SK-N-SH treated with all-trans-retinoic acid at 6 μM for 48 hours (cell line): Measurements from ENCODE around the gene OR51G2.

ENCODE experiments used
- ATAC-seq: fragments of 200-7000 bp; cut with Tn5 transposase; 3 replicates; pipeline ENCODE4 v1.9.1; 2020; ENCODE audit warnings: mild to moderate bottlenecking, moderate library complexity
- ARNTL ChIP-seq: fragments of 450-650 bp; formaldehyde crosslinking; IDR thresholded peaks from 2 replicates; pipeline ENCODE4 v1.5.0; 2020; ENCODE audit warnings: low read depth, mild to moderate bottlenecking, moderate library complexity, borderline replicate concordance
- BACH2 ChIP-seq: fragments of 250-450 bp; sonication (Bioruptor Pico); IDR thresholded peaks from 2 replicates; pipeline ENCODE4 v1.9.0; 2021; ENCODE audit warnings: mild to moderate bottlenecking, borderline replicate concordance
- CSDC2 ChIP-seq: fragments of 250-450 bp; sonication (Bioruptor Pico); IDR thresholded peaks from 2 replicates; pipeline ENCODE4 v1.5.0; 2020; ENCODE audit warnings: mild to moderate bottlenecking, moderate library complexity
- ESRRG ChIP-seq: fragments of 250-450 bp; sonication (Bioruptor Pico); IDR thresholded peaks from 2 replicates; pipeline ENCODE4 v1.6.1; 2021; ENCODE audit warnings: mild to moderate bottlenecking
- GLIS3 ChIP-seq: fragments of 250-450 bp; sonication (Bioruptor Pico); IDR thresholded peaks from 2 replicates; pipeline ENCODE4 v1.5.0; 2020; ENCODE audit warnings: mild to moderate bottlenecking, moderate library complexity
- OSR1 ChIP-seq: fragments of 250-450 bp; sonication (Bioruptor Pico); IDR thresholded peaks from 2 replicates; pipeline ENCODE4 v1.8.0; 2022; ENCODE audit warnings: moderate library complexity, mild to moderate bottlenecking, inconsistent platforms
- PPARA ChIP-seq: fragments of 250-450 bp; sonication (Bioruptor Pico); IDR thresholded peaks from 2 replicates; pipeline ENCODE4 v1.5.0; 2020; ENCODE audit warnings: mild to moderate bottlenecking, borderline replicate concordance
- RARB ChIP-seq: fragments of 250-450 bp; sonication (Bioruptor Pico); IDR thresholded peaks from 2 replicates; pipeline ENCODE4 v1.8.0; 2021; ENCODE audit warnings: mild to moderate bottlenecking, moderate library complexity
- SNAI2 ChIP-seq: fragments of 250-450 bp; sonication (Bioruptor Pico); IDR thresholded peaks from 2 replicates; pipeline ENCODE4 v1.5.0; 2020; ENCODE audit warnings: mild to moderate bottlenecking, moderate library complexity
- TCF4 ChIP-seq: fragments of 250-450 bp; sonication (Bioruptor Pico); IDR thresholded peaks from 2 replicates; pipeline ENCODE4 v1.8.0; 2021; ENCODE audit warnings: mild to moderate bottlenecking, moderate library complexity, borderline replicate concordance
- TOX ChIP-seq: fragments of 250-450 bp; sonication (Bioruptor Pico); IDR thresholded peaks from 2 replicates; pipeline ENCODE4 v1.8.0; 2021; ENCODE audit warnings: mild to moderate bottlenecking, moderate library complexity, borderline replicate concordance
- ZFP3 ChIP-seq: fragments of 250-450 bp; sonication (Bioruptor Pico); IDR thresholded peaks from 2 replicates; pipeline ENCODE4 v1.5.0; 2020; ENCODE audit warnings: mild to moderate bottlenecking, moderate library complexity
- ZFP30 ChIP-seq: fragments of 450-650 bp; formaldehyde crosslinking; IDR thresholded peaks from 2 replicates; pipeline ENCODE4 v1.5.0; 2022; ENCODE audit warnings: mild to moderate bottlenecking, moderate library complexity
- ZNF565 ChIP-seq: fragments of 450-650 bp; formaldehyde crosslinking; conservative IDR thresholded peaks from 2 replicates; pipeline ENCODE4 v1.5.0; 2020; ENCODE audit warnings: low read depth, mild to moderate bottlenecking, moderate library complexity
- ZNF70 ChIP-seq: fragments of 450-650 bp; formaldehyde crosslinking; IDR thresholded peaks from 2 replicates; pipeline ENCODE4 v1.5.0; 2020; ENCODE audit warnings: mild to moderate bottlenecking, moderate library complexity
- ZNF8 ChIP-seq: fragments of 450-650 bp; formaldehyde crosslinking; IDR thresholded peaks from 2 replicates; pipeline ENCODE4 v1.5.0; 2020; ENCODE audit warnings: mild to moderate bottlenecking, moderate library complexity
- TF ChIP-seq, protein P1 (sequence below): fragments of 250-450 bp; sonication (Bioruptor Pico); IDR thresholded peaks from 2 replicates; pipeline ENCODE4 v1.5.1; 2021; ENCODE audit warnings: mild to moderate bottlenecking, moderate library complexity
- TF ChIP-seq, protein P2 (sequence below): fragments of 250-450 bp; sonication (Bioruptor Pico); IDR thresholded peaks from 2 replicates; pipeline ENCODE4 v1.5.1; 2020; ENCODE audit warnings: low read depth, mild to moderate bottlenecking, moderate library complexity
- TF ChIP-seq, protein P3 (sequence below): fragments of 250-450 bp; sonication (Bioruptor Pico); IDR thresholded peaks from 2 replicates; pipeline ENCODE4 v1.5.0; 2020; ENCODE audit warnings: mild to moderate bottlenecking, moderate library complexity
- TF ChIP-seq, protein P4 (sequence below): fragments of 250-450 bp; sonication (Bioruptor Pico); IDR thresholded peaks from 2 replicates; pipeline ENCODE4 v1.8.0; 2020; ENCODE audit warnings: mild to moderate bottlenecking, moderate library complexity, borderline replicate concordance
- TF ChIP-seq, protein P5 (sequence below): fragments of 250-450 bp; sonication (Bioruptor Pico); IDR thresholded peaks from 2 replicates; pipeline ENCODE4 v1.8.0; 2021; ENCODE audit warnings: low read depth, mild to moderate bottlenecking, moderate library complexity, borderline replicate concordance

Gene OR51G2, protein sequence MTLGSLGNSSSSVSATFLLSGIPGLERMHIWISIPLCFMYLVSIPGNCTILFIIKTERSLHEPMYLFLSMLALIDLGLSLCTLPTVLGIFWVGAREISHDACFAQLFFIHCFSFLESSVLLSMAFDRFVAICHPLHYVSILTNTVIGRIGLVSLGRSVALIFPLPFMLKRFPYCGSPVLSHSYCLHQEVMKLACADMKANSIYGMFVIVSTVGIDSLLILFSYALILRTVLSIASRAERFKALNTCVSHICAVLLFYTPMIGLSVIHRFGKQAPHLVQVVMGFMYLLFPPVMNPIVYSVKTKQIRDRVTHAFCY

DNA sequence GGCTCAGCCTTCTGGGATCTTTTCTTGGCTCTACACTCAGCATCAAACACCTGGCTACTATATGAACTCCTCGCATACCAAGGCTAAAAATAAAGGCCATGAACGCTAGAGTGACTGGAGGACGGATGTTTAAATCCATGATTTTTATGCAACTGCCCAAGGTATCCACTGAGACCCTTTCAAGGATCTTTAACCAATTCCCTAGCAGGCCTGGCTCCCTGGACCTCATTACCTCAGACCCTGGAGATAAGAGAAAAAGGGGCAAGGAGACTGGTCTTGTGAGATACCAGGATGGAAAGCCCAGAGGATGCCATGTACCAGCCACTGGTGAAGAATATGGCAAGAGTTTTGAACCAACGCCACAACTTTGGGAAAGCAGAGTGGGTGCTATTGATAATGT, at the start of gene OR51G2:
Gene OR51G2, minus strand, starts transcription at position 101 of the 400 bp plus-strand sequence. CDS start 3,687 bp downstream, outside the sequence.
- TF ChIP-seq TCF4 (CRISPR knock-in tag) (no peak), CSDC2 (CRISPR knock-in tag) (no peak), ZFP3 (CRISPR knock-in tag) (no peak), ZFP30 (CRISPR knock-in tag) (no peak), ARNTL (no peak), BACH2 (CRISPR knock-in tag) (no peak), PPARA (CRISPR knock-in tag) (no peak), TOX (CRISPR knock-in tag) (no peak), RARB (CRISPR knock-in tag) (no peak), ZNF70 (CRISPR knock-in tag) (no peak), ESRRG (CRISPR knock-in tag) (no peak), ZNF565 (CRISPR knock-in tag) (no peak)
- TF ChIP-seq, protein P1, sequence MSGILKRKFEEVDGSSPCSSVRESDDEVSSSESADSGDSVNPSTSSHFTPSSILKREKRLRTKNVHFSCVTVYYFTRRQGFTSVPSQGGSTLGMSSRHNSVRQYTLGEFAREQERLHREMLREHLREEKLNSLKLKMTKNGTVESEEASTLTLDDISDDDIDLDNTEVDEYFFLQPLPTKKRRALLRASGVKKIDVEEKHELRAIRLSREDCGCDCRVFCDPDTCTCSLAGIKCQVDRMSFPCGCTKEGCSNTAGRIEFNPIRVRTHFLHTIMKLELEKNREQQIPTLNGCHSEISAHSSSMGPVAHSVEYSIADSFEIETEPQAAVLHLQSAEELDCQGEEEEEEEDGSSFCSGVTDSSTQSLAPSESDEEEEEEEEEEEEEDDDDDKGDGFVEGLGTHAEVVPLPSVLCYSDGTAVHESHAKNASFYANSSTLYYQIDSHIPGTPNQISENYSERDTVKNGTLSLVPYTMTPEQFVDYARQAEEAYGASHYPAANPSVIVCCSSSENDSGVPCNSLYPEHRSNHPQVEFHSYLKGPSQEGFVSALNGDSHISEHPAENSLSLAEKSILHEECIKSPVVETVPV: no peak
- TF ChIP-seq, protein P2, sequence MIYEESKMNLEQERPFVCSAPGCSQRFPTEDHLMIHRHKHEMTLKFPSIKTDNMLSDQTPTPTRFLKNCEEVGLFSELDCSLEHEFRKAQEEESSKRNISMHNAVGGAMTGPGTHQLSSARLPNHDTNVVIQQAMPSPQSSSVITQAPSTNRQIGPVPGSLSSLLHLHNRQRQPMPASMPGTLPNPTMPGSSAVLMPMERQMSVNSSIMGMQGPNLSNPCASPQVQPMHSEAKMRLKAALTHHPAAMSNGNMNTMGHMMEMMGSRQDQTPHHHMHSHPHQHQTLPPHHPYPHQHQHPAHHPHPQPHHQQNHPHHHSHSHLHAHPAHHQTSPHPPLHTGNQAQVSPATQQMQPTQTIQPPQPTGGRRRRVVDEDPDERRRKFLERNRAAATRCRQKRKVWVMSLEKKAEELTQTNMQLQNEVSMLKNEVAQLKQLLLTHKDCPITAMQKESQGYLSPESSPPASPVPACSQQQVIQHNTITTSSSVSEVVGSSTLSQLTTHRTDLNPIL (CRISPR knock-in tag): no peak
- TF ChIP-seq, protein P3, sequence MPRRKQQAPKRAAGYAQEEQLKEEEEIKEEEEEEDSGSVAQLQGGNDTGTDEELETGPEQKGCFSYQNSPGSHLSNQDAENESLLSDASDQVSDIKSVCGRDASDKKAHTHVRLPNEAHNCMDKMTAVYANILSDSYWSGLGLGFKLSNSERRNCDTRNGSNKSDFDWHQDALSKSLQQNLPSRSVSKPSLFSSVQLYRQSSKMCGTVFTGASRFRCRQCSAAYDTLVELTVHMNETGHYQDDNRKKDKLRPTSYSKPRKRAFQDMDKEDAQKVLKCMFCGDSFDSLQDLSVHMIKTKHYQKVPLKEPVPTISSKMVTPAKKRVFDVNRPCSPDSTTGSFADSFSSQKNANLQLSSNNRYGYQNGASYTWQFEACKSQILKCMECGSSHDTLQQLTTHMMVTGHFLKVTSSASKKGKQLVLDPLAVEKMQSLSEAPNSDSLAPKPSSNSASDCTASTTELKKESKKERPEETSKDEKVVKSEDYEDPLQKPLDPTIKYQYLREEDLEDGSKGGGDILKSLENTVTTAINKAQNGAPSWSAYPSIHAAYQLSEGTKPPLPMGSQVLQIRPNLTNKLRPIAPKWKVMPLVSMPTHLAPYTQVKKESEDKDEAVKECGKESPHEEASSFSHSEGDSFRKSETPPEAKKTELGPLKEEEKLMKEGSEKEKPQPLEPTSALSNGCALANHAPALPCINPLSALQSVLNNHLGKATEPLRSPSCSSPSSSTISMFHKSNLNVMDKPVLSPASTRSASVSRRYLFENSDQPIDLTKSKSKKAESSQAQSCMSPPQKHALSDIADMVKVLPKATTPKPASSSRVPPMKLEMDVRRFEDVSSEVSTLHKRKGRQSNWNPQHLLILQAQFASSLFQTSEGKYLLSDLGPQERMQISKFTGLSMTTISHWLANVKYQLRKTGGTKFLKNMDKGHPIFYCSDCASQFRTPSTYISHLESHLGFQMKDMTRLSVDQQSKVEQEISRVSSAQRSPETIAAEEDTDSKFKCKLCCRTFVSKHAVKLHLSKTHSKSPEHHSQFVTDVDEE (CRISPR knock-in tag): no peak
- TF ChIP-seq, all 23 proteins: peak for 0
- ATAC-seq: no peak

DNA sequence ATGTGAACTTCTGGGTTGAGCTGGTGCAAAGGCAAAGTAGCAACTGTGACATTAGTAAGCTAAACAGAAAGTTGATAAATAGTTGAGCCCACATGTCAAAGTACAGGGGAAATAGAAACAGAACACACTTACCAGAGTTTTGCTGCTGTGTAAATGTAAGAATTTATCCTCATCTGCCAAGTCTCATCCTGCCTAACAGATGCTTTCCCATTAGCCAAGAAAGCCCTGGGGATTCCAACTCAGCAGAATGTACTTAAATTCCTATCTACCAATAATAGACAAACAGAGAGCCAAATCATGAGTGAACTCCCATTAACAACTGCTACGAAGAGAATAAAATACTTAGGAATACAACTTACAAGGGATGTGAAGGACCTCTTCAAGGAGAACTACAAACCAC, 43.7 kb upstream of the OR51G2 start:
- TF ChIP-seq ZNF70 (CRISPR knock-in tag): no peak
- TF ChIP-seq CSDC2 (CRISPR knock-in tag): no peak
- TF ChIP-seq, protein P1: no peak
- TF ChIP-seq RARB (CRISPR knock-in tag): no peak
- no peak for TF ChIP-seq OSR1 (CRISPR knock-in tag)
- TF ChIP-seq ESRRG (CRISPR knock-in tag): no peak
- TF ChIP-seq, protein P4, sequence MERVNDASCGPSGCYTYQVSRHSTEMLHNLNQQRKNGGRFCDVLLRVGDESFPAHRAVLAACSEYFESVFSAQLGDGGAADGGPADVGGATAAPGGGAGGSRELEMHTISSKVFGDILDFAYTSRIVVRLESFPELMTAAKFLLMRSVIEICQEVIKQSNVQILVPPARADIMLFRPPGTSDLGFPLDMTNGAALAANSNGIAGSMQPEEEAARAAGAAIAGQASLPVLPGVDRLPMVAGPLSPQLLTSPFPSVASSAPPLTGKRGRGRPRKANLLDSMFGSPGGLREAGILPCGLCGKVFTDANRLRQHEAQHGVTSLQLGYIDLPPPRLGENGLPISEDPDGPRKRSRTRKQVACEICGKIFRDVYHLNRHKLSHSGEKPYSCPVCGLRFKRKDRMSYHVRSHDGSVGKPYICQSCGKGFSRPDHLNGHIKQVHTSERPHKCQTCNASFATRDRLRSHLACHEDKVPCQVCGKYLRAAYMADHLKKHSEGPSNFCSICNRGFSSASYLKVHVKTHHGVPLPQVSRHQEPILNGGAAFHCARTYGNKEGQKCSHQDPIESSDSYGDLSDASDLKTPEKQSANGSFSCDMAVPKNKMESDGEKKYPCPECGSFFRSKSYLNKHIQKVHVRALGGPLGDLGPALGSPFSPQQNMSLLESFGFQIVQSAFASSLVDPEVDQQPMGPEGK: no peak
- TF ChIP-seq SNAI2 (CRISPR knock-in tag): no peak
- no peak for TF ChIP-seq BACH2 (CRISPR knock-in tag)
- no peak for TF ChIP-seq PPARA (CRISPR knock-in tag)
- TF ChIP-seq ARNTL: no peak
- TF ChIP-seq, protein P3 (CRISPR knock-in tag): no peak
- no peak for TF ChIP-seq GLIS3 (CRISPR knock-in tag)
- no peak for TF ChIP-seq TCF4 (CRISPR knock-in tag)
- no peak for TF ChIP-seq ZNF565 (CRISPR knock-in tag)
- TF ChIP-seq ZFP30 (CRISPR knock-in tag): no peak
- no peak for TF ChIP-seq ZNF8
- TF ChIP-seq, protein P2 (CRISPR knock-in tag): no peak
- TF ChIP-seq, protein P5, sequence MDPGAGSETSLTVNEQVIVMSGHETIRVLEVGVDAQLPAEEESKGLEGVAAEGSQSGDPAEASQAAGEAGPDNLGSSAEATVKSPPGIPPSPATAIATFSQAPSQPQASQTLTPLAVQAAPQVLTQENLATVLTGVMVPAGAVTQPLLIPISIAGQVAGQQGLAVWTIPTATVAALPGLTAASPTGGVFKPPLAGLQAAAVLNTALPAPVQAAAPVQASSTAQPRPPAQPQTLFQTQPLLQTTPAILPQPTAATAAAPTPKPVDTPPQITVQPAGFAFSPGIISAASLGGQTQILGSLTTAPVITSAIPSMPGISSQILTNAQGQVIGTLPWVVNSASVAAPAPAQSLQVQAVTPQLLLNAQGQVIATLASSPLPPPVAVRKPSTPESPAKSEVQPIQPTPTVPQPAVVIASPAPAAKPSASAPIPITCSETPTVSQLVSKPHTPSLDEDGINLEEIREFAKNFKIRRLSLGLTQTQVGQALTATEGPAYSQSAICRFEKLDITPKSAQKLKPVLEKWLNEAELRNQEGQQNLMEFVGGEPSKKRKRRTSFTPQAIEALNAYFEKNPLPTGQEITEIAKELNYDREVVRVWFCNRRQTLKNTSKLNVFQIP: no peak
- no peak for ATAC-seq
